H54 (cell line): ENCODE results near the gene BNC2.
"Not testable (repeated sequence)": the region's sequence is repeated elsewhere in the genome, so short reads cannot be mapped to it uniquely, and the experiment has no call there.

Experiments used
- DNase-seq: peaks from one replicate; pipeline ENCODE4 v3.0.0; 2011; ENCODE audit warnings: low spot score, mixed read lengths; ENCODE audit not compliant: insufficient read length
- FAIRE-seq: peaks from 3 replicates; lab custom pipeline; 2011; peaks lifted over from hg19 to GRCh38; lab: Jason Lieb, UNC
- POLR2A ChIP-seq: IDR thresholded peaks from 2 replicates; pipeline ENCODE4 v1.6.1; 2011; ENCODE audit warnings: low read depth, mild to moderate bottlenecking, low read length

Gene BNC2

DNA sequence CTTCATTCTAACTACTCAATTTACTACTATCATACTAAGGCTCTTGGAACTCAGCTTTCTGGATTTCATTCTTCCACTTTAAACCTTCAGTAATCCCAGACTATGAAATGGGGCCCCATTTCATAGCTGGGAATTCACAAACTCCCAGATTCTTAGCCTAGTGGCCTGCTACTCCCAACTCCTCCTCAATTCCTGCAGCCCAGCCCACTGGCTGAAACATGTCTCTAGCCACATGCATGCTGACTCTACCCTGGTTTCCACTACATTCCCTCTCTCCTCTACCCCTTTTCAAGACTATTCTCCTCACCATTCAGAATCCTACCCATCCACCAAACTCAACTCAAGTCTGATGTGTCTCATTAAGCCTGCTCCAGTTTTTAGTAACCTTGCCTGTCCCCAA is 370.6 kb downstream of the BNC2 start:
- peak; percentile 74 for FAIRE-seq
- no peak for TF ChIP-seq POLR2A
- no peak for DNase-seq

DNA sequence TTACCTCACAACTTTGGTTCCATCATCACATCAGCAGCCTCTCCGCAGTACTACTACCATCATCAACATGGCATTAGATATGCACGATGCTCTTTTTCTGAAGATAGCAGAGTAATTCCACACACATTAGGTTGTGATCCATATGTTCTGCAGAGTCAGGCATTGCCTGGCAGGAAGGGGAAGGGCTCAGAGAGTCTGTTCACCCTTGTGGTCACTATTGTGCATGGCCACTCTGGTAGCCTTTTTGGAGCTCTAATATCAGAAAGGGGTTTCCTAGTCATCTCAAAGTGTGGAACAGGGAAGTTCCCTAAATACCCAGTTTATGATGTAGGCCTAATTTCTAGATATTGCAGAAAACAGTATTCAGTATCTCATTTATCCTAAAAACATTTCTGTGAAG is 373.6 kb downstream of the BNC2 start:
- TF ChIP-seq POLR2A, result no peak
- FAIRE-seq, result peak; percentile 45
- DNase-seq, result no peak

DNA sequence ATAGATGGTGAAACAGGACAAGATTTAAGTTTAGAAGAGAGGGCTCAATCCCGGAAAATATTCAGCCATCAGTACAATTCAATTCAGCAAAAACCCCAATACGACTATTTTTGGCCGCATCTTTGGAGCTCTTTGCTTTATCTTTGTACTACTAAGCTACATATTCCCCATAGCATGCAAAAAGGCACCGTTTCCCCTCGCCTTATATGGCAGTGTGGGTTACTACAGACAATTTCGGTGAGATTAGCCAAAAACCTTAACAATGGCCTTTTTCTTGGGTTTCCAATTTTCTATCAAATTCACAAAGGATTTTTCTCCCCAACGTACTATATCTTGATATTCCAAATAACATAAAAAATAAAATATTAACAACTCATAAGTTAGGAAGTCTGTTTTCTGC is 382.6 kb downstream of the BNC2 start:
- no peak for FAIRE-seq

GRCh38 chr9:16485575-16486321 is 384.7 kb downstream of the BNC2 start:
- DNase-seq (no peak), FAIRE-seq (no peak)
- TF ChIP-seq POLR2A, result no peak

More for the DNA sequence above, 382.6 kb downstream of the BNC2 start:
- no peak for TF ChIP-seq POLR2A
- no peak for DNase-seq

GRCh38 chr9:16485160-16485559 is 385.3 kb downstream of the BNC2 start:
- no peak for TF ChIP-seq POLR2A
- FAIRE-seq, result no peak
- DNase-seq, result no peak

DNA sequence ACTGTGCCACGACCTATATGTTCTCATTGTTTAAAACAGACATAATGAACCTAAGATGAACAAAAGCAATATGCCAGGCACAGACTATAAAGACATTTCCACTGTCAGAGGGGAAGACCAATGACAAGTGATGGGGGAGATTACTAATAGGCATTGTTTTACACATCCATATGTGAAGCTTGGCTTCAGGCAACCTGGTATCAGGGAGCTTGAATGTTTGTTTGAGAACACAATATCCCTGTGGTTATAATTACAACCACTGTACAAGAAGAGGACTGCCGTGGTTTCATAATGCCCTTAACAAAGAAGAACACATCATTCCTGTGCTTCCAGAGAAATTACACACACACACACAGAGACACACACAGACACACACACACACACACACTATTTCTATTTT is 385.7 kb downstream of the BNC2 start:
- no peak for FAIRE-seq
- DNase-seq, result no peak
- no peak for TF ChIP-seq POLR2A

- DNase-seq, result no peak
- no peak for FAIRE-seq
- TF ChIP-seq POLR2A, result no peak
Observed at GRCh38 chr9:16484180-16484579, 386.3 kb downstream of the BNC2 start.

DNA sequence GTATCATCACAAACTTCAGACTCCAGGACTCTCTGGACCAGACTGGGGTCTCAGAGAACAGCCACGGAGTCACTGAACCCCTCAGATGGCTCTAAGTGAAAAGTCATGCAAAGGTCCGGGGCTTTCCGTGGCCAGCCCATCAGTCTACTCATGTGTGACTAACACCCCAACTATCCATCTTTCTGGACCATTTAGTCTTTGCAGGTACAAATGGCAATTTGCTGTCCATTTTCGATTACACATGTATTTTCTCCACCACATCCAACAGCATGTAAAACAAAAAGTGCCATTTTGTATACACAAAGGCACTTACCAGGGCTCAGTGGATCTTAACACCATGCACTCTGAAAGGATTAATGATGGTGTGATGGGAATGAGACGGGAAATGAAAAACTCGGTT is 387.7 kb downstream of the BNC2 start:
- no peak for DNase-seq
- no peak for TF ChIP-seq POLR2A
- FAIRE-seq, result peak; percentile 84

- not testable (repeated sequence) for DNase-seq, FAIRE-seq
Observed at GRCh38 chr9:16480584-16480983, 389.9 kb downstream of the BNC2 start.

DNA sequence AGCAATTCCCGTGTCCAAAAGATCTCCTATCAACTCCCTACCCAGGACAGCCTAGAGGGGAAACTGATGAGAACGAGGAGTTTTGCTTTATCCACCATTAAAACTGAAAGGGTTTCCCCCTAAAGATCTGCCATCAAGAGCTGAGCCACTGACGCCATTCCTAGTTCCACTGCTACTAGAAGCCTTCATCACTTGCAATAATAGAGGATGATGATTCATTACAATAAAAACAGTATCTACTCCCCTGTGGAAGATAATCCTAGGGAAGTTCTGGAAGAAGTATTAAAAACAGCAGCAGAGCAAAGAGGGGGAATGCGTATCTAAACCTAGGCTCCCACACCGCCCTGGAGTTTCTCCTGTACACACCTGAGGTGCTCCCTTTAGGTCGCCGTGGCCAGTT is 394.5 kb downstream of the BNC2 start:
- DNase-seq (no peak), FAIRE-seq (peak; percentile 69)
- no peak for TF ChIP-seq POLR2A

DNA sequence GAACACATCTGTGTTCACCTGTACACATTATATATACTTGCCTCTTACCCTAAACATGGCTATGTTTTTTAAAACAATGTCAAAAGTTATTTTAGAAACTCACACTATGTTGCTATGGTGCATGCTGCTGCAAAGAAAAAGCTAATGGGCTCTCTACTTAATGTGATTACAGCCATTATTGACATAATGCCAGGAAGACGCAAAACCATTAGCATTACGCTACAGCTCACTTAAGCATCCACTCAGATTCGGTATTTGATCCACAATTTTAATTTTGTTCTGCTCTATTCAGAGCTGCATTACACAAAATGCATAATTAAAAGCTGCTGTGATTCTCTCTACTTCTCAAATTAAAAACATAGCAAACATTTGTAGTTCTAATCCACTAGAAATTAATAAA is 395.2 kb downstream of the BNC2 start:
- FAIRE-seq (no peak), DNase-seq (no peak)
- no peak for TF ChIP-seq POLR2A

GRCh38 chr9:16469184-16469583 is 401.3 kb downstream of the BNC2 start:
- no peak for TF ChIP-seq POLR2A
- DNase-seq (no peak), FAIRE-seq (no peak)

DNA sequence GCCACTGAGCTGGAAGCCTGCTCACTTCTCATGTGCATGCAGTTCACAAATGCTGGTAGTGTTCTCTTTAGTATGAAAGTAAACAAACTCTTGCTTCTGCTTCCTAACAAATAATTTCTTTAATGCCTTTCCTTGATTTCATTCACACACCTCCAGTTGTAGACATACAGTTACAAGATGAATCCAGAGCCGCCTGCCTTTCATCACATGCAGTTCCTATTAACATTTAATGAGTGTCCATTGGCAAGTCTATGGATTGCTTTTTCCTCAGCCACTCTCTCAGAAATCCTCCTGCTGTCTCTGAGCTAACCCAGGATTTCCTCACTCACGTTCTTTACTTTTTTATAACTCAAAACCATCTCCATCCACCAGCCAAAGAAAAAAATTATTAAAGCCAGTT is 408.6 kb downstream of the BNC2 start:
- FAIRE-seq (no peak), DNase-seq (no peak)
- no peak for TF ChIP-seq POLR2A

DNA sequence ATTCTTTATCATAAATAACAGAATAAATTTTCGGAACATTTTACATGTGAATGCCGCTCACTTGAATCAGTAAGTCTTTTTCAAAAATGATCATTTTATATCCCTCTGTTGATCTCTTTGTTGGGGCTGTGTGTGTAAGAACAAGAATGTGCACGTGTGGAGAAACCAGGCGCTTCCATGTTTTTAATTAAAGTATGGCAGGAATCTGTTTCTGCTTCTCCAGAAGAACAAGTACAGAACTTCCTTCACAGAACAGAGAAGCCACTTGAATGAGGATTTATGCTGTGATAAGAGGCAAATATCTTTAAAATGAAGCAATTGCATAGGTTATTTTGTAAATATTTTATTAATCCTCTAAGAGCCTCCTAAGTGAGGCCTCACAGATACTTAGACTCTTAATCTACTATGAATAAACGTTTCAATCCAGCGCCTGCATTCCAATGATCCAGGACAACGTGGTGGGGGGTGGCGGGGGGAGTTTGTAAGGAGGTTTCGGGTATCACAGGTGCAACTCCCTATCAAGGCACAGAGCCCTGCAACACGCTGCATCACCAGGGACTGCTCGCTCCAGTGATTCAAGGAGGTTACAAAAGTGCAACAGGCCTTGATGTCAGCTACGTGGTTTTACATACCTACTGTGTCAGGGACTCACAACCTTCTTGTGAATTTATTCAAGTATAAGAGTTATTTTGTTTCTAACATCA is 409.2 kb downstream of the BNC2 start:
- TF ChIP-seq POLR2A, result no peak
- no peak for DNase-seq
- no peak for FAIRE-seq

GRCh38 chr9:16460696-16461095 is 409.8 kb downstream of the BNC2 start:
- TF ChIP-seq POLR2A, result no peak
- DNase-seq, result no peak
- no peak for FAIRE-seq
